Calu3 (cell line): ENCODE results near the gene BAZ1A. TPM values are rescaled to one million over a fixed set of nuclear protein-coding genes. Genes with fewer than 3 reads are reported as not detected.
"Not testable (repeated sequence)": the region's sequence is repeated elsewhere in the genome, so short reads cannot be mapped to it uniquely, and the experiment has no call there.

Source experiments
- BruUV-seq: library from RNA; stranded (reverse); fragments of 400-500 nt; replicated peaks from 2 replicates; lab custom pipeline; 2021; lab: Mats Ljungman, UMichigan
- CTCF ChIA-PET: fragments of 300-600 bp; sonication (Branson Sonifier 250); formaldehyde crosslinking; loops from one replicate; lab custom pipeline; 2022; ENCODE audit warnings: antibody characterized with exemption; lab: Charles Lee
- DNase-seq: peaks from one replicate; pipeline ENCODE4 v3.0.0; 2022
- H3K27ac Mint-ChIP-seq: one replicate; pipeline ENCODE4 v1.8.0; 2022; ENCODE audit warnings: mixed read lengths; ENCODE audit not compliant: unreplicated experiment
- H3K27me3 Mint-ChIP-seq: one replicate; pipeline ENCODE4 v1.8.0; 2022; ENCODE audit warnings: mixed read lengths; ENCODE audit not compliant: unreplicated experiment
- H3K36me3 Mint-ChIP-seq: one replicate; pipeline ENCODE4 v1.8.0; 2022; ENCODE audit warnings: mild to moderate bottlenecking, moderate library complexity, mixed read lengths; ENCODE audit not compliant: insufficient read depth, unreplicated experiment
- H3K4me1 Mint-ChIP-seq: one replicate; pipeline ENCODE4 v1.8.0; 2022; ENCODE audit warnings: mild to moderate bottlenecking, low read depth, mixed read lengths; ENCODE audit not compliant: unreplicated experiment
- H3K4me3 Mint-ChIP-seq: one replicate; pipeline ENCODE4 v1.8.0; 2022; ENCODE audit warnings: mild to moderate bottlenecking, low read depth, moderate library complexity, mixed read lengths; ENCODE audit not compliant: unreplicated experiment
- H3K9me3 Mint-ChIP-seq: one replicate; pipeline ENCODE4 v1.8.0; 2022; ENCODE audit warnings: low read depth, mixed read lengths; ENCODE audit not compliant: unreplicated experiment
- intact Hi-C: fragments of 100-400 bp; cut with micrococcal nuclease; formaldehyde crosslinking; loops from one replicate; pipeline ENCODE4 v1.10.0; 2022; ENCODE audit not compliant: unreplicated experiment
- total RNA-seq: library from RNA; stranded (reverse); gene quantifications from 2 replicates; pipeline ENCODE4 v1.2.3, GENCODE V29; 2022
- TF ChIP-seq, protein P1 (sequence below): fragments of 200-600 bp; IDR thresholded peaks from one replicate; pipeline ENCODE4 v1.8.0; 2022; ENCODE audit warnings: antibody characterized with exemption; ENCODE audit not compliant: unreplicated experiment

BAZ1A gene
- total RNA-seq, 1 experiment from 2014 or later, result 35.7 TPM

DNA sequence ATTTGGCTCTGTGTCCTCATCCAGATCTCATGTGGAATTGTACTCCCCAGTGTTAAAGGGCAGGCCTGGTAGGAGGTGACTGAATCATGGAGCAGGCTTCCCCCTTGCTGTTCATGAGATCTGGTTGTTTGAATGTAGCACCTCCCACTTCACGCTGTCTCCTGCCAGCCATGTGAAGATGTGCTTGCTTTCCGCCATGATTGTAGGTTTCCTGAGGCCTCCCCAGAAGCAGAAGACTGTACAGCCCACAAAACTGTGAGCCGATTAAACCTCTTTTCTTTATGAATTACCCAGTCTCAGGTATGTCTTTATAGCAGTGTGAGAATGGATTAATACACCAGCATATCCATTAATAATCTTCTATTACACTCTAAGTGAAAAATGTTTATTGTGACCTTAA, 70.2 kb downstream of the BAZ1A start:
- H3K9me3 Mint-ChIP-seq, result no peaks in the 10 kb centered on the region
- CTCF ChIA-PET, result no interaction called here
- H3K27me3 Mint-ChIP-seq, result no peaks in the 10 kb centered on the region
- no peak overlapping the region for H3K4me3 Mint-ChIP-seq
- TF ChIP-seq, protein P1, sequence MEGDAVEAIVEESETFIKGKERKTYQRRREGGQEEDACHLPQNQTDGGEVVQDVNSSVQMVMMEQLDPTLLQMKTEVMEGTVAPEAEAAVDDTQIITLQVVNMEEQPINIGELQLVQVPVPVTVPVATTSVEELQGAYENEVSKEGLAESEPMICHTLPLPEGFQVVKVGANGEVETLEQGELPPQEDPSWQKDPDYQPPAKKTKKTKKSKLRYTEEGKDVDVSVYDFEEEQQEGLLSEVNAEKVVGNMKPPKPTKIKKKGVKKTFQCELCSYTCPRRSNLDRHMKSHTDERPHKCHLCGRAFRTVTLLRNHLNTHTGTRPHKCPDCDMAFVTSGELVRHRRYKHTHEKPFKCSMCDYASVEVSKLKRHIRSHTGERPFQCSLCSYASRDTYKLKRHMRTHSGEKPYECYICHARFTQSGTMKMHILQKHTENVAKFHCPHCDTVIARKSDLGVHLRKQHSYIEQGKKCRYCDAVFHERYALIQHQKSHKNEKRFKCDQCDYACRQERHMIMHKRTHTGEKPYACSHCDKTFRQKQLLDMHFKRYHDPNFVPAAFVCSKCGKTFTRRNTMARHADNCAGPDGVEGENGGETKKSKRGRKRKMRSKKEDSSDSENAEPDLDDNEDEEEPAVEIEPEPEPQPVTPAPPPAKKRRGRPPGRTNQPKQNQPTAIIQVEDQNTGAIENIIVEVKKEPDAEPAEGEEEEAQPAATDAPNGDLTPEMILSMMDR, result no peak
- peaks cover 21% of the 10 kb centered on the region for H3K36me3 Mint-ChIP-seq
- H3K27ac Mint-ChIP-seq, result no peak overlapping the region
- no peaks in the 10 kb centered on the region for H3K4me1 Mint-ChIP-seq
- intact Hi-C loops, result no loop called here
- BruUV-seq, result no TSS peak
- no peak for DNase-seq

DNA sequence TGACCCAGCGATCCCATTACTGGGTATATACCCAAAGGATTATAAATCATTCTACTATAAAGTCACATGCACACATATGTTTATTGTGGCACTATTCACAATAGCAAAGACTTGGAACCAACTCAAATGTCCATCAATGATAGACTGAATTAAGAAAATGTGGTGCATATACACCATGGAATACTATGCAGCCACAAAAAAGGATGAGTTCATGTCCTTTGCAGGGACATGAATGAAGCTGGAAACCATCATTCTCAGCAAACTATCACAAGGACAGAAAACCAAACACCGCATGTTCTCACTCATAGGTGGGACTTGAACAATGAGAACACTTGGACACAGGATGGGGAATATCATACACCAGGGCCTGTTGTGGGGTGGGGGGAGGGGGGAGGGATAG, 76.3 kb downstream of the BAZ1A start:
- H3K27me3 Mint-ChIP-seq, intact Hi-C loops, DNase-seq, H3K27ac Mint-ChIP-seq, H3K9me3 Mint-ChIP-seq, H3K4me3 Mint-ChIP-seq, H3K4me1 Mint-ChIP-seq, BruUV-seq, CTCF ChIA-PET: not testable (repeated sequence)
- peaks cover 14% of the 10 kb centered on the region for H3K36me3 Mint-ChIP-seq

DNA sequence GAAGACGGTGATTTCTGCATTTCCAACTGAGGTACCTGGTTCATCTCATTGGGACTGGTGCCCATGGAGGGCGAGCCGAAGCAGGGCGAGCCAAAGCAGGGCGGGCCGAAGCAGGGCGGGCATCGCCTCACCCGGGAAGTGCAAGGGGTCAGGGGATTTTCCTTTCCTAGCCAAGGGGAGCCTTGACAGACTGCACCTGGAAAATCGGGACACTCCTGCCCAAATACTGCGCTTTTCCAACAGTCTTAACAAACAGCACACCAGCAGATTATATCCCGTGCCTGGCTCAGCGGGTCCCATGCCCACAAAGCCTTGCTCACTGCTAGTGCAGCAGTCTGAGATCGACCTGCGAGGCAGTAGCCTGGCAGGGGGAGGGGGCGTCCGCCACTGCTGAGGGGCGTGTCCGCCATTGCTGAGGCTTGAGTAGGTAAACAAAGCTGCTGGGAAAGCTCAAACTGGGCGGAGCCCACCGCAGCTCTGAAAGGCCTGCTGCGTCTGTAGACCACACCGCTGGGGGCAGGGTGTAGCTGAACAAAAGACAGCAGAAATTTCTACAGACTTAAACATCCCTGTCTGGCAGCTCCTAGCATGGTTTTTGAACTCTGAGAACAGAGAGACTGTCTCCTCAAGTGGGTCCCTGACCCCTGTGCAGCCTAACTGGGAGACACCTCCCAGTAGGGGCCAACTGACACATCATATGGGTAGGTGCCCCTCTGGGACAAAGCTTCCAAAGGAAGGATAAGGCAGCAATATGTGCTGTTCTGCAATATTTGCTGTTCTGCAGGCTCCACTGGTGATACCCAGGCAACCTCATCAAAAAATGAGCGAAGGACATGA, 77.2 kb downstream of the BAZ1A start:
- BruUV-seq, result no TSS peak
- Mint-ChIP-seq H3K36me3 (peaks cover 13% of the 10 kb centered on the region), H3K27ac (no peak overlapping the region), H3K27me3 (no peaks in the 10 kb centered on the region), H3K9me3 (no peaks in the 10 kb centered on the region), H3K4me3 (no peak overlapping the region), H3K4me1 (no peaks in the 10 kb centered on the region)
- CTCF ChIA-PET, result no interaction called here
- DNase-seq, result no peak
- intact Hi-C loops, result no loop called here
- TF ChIP-seq, protein P1, result no peak

DNA sequence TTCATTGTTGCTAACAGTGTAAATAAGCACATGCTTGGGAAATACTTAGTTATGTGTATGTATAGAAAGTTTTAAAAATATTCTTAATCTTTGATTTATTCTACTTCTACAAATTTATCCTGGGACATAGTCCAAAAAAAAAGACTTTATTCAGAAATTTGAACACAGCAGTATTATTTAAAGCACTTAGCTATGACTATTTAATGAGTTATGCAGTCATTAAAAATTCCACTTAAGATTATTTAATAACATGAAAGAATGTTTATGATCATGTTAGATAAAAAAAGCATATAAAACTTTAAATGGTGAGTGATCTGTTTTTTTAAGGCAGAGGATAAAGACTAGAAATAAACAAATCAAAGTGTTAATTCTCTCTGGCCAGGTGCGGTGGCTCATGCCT, 78.3 kb downstream of the BAZ1A start:
- Mint-ChIP-seq H3K4me3 (no peak overlapping the region), H3K36me3 (peaks cover 7% of the 10 kb centered on the region), H3K4me1 (no peaks in the 10 kb centered on the region), H3K9me3 (no peaks in the 10 kb centered on the region), H3K27ac (no peak overlapping the region), H3K27me3 (no peaks in the 10 kb centered on the region)
- BruUV-seq, result no TSS peak
- intact Hi-C loops, result no loop called here
- DNase-seq, result no peak
- TF ChIP-seq, protein P1, result no peak
- CTCF ChIA-PET, result no interaction called here

DNA sequence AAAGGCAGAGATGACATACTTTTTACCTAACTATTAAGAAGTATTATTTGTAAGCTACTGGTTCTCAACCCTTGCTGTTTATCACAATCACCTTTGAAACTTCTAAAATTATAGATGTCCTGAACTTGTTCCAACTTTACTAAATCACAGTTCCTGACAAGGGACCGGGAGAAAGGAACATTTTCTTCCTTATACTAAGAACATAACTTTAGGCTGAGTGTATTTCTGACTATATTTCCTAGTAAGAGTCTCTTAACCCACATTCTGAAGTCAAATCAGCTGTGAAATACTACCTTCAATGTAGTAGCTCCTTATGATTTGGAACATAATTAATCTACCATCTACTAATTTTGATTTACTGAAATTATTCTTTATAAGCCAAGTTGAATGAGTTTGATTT, 80.2 kb downstream of the BAZ1A start:
- H3K27me3 Mint-ChIP-seq, result no peaks in the 10 kb centered on the region
- H3K4me3 Mint-ChIP-seq, result no peak overlapping the region
- TF ChIP-seq, protein P1, result no peak
- no peak overlapping the region for H3K27ac Mint-ChIP-seq
- CTCF ChIA-PET, result interaction anchor here (0.6 kb wide), 1 partner anchor 35 kb away, joined by 10 read pairs; no protein-coding TSS in a partner anchor
- no peaks in the 10 kb centered on the region for H3K9me3 Mint-ChIP-seq
- no peak for DNase-seq
- peaks cover 12% of the 10 kb centered on the region for H3K36me3 Mint-ChIP-seq
- H3K4me1 Mint-ChIP-seq, result no peaks in the 10 kb centered on the region
- no TSS peak for BruUV-seq
- intact Hi-C loops, result no loop called here
